ENCODE data around the gene NUDT21. TPM values are rescaled to one million over a fixed set of nuclear protein-coding genes. Genes with fewer than 3 reads are reported as not detected.
A peak's percentile ranks its signal among the peaks of the same experiment; 100 is the strongest.

NUDT21 gene
- total RNA-seq, 2 donors from 2014 or later: 43.5 to 52.3 TPM

DNA sequence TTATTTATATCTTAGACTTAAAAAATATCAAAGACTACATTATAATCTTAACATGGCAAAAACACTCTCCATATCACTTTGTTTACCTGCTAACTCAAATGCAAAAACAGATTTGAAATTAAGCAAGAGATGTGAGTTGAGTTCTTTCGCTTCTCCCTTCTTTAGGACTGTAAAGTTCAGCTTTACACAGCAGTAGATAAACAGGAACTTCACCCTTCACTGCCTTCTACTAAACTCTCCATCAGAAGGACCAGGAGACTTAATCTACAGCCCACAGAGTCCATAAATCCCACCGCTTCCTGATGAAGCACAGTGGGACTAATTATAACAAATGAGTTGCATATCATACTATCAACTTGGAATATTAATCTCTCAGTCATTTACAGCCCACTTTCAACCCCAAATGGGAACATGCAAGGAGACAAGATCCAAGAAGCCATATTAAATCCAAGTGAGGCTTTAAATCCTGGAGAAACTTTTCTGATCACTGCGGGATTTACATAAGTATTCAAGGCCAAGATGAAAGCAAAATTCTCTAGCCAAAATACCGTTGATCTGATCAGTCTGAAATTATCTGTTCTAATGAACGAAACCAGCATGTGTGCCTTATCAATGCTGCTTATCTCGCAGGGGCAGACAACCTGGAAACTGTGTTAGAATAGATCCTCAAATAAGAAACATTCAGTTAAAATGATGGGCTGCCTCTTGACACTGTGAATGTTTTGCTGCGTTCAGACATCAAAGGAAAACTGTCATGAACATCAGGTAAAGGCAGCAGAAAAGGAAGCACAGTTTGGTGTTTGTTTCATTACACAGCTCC, 27.3 kb downstream of the NUDT21 start:
- H3K27ac ChIP-seq: peak overlapping the region in 1 of 2 donors; percentile 93
- ATAC-seq (ENCODE audit: insufficient number of reproducible peaks, low FRiP score, low read depth): no peak
- H3K4me1 ChIP-seq (ENCODE audit: control insufficient read depth in 1 of 2, low read depth in 2 of 2): peaks cover 29 to 30% of the 10 kb centered on the region in 2 donors

DNA sequence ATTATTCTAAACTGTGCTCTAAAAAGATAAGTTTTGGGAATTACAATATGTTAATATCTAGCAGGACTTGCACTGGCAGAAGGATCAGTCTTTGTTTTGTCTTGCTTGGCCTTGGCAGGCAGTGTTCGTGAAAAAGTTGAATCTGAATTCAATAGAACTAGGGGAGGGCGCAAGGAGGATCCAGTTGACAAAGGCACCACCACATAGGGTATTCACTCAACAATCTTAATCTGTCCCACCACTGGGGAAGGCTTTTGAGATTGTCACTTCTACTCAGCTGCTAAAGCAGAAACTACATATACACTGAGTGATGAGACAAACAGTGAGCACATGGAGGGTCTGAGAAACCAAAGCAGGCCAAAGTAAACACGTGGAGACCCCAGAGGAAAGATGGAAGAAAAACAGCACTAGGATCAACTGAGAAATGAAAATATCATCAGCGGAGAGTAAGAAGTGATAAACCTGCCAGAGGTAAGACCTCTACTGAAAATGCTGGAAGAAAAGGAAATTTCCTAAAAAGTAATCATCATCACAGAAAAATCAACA, 28.2 kb downstream of the NUDT21 start:
- Histone ChIP-seq H3K4me1 (ENCODE audit: control insufficient read depth in 1 of 2, low read depth in 2 of 2) (peaks cover 29 to 30% of the 10 kb centered on the region in 2 donors), H3K4me3 (peak overlapping the region; percentile 98), H3K36me3 (no peaks in the 10 kb centered on the region), H3K27ac (no peak overlapping the region), H3K9me3 (no peaks in the 10 kb centered on the region), H3K27me3 (replicated peaks; ENCODE audit: insufficient read depth) (no peaks in the 10 kb centered on the region)
- no peak for ATAC-seq (ENCODE audit: insufficient number of reproducible peaks, low FRiP score, low read depth)
- TF ChIP-seq, protein P1, sequence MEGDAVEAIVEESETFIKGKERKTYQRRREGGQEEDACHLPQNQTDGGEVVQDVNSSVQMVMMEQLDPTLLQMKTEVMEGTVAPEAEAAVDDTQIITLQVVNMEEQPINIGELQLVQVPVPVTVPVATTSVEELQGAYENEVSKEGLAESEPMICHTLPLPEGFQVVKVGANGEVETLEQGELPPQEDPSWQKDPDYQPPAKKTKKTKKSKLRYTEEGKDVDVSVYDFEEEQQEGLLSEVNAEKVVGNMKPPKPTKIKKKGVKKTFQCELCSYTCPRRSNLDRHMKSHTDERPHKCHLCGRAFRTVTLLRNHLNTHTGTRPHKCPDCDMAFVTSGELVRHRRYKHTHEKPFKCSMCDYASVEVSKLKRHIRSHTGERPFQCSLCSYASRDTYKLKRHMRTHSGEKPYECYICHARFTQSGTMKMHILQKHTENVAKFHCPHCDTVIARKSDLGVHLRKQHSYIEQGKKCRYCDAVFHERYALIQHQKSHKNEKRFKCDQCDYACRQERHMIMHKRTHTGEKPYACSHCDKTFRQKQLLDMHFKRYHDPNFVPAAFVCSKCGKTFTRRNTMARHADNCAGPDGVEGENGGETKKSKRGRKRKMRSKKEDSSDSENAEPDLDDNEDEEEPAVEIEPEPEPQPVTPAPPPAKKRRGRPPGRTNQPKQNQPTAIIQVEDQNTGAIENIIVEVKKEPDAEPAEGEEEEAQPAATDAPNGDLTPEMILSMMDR (IDR thresholded peaks at IDR 0.05): no peak
- no peak for DNase-seq (ENCODE audit: low spot score)

More for the DNA sequence above, 27.3 kb downstream of the NUDT21 start:
- no peaks in the 10 kb centered on the region for H3K27me3 ChIP-seq (replicated peaks; ENCODE audit: insufficient read depth)
- peak overlapping the region; percentile 98 for H3K4me3 ChIP-seq
- no peak for DNase-seq (ENCODE audit: low spot score)
- H3K9me3 ChIP-seq: no peaks in the 10 kb centered on the region
- TF ChIP-seq, protein P1 (IDR thresholded peaks at IDR 0.05): no peak
- H3K36me3 ChIP-seq: no peaks in the 10 kb centered on the region

DNA sequence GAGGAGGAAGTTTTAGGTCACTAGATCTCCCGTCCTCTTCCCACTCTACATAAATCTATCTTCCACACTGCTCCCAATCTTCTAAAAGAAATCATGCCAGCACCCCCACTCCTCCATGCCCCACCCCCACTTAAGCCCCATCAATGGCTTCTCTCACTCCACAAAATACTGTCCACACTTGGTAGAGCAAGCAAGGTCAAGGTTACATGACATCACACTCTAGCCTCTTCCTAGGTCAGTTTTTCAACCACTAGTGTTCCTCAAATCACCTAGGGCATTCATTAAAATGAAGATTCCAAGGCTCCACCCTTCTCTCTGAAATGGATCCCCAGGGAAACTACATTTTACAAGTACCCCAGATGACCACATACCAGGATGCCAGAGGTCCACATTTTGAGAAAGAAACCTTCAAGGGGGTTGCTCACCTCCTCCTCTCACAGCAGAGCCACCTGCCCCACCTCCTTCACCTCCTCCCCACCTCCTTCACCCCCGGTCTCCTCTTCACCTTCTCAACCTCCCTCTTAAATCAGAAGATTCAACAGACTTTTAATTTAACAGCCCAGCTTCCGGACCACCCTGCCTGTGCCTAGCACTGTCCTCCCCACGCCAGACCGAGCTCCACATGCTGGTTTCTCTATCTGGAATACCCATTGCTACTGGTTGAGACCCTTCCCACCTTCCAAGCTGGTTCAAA, 29.0 kb downstream of the NUDT21 start:
- Histone ChIP-seq H3K27me3 (replicated peaks; ENCODE audit: insufficient read depth) (no peaks in the 10 kb centered on the region), H3K4me1 (ENCODE audit: control insufficient read depth in 1 of 2, low read depth in 2 of 2) (peaks cover 29 to 30% of the 10 kb centered on the region in 2 donors), H3K36me3 (no peaks in the 10 kb centered on the region), H3K9me3 (no peaks in the 10 kb centered on the region), H3K4me3 (no peak overlapping the region), H3K27ac (no peak overlapping the region)
- TF ChIP-seq, protein P1 (IDR thresholded peaks at IDR 0.05): no peak
- no peak for DNase-seq (ENCODE audit: low spot score)
- ATAC-seq (ENCODE audit: insufficient number of reproducible peaks, low FRiP score, low read depth): no peak

DNA sequence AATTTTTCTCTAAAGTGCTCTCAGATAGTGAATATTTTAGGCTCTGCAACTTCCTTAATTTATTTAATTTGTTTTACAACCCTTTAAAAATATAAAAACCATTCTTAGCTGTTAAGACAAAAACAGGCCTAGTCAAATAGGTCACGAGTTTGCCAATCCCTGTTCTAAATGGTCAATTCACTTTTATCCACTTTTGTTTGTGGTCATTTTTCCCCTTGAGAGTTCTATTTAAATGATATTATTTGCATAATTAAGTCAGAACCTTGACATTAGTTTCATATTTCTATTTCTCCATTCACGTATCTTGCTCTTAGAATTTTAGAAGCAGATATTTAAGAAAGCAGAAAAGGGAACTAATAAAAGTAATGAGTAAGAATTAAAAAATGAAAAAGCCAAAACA, 29.8 kb downstream of the NUDT21 start:
- Histone ChIP-seq H3K27ac (no peak overlapping the region), H3K4me3 (no peak overlapping the region), H3K9me3 (no peaks in the 10 kb centered on the region), H3K36me3 (no peaks in the 10 kb centered on the region), H3K4me1 (ENCODE audit: control insufficient read depth in 1 of 2, low read depth in 2 of 2) (peaks cover 30 to 32% of the 10 kb centered on the region in 2 donors), H3K27me3 (replicated peaks; ENCODE audit: insufficient read depth) (no peaks in the 10 kb centered on the region)
- DNase-seq (ENCODE audit: low spot score) (no peak), ATAC-seq (ENCODE audit: insufficient number of reproducible peaks, low FRiP score, low read depth) (no peak)
- TF ChIP-seq, protein P1 (IDR thresholded peaks at IDR 0.05): no peak

DNA sequence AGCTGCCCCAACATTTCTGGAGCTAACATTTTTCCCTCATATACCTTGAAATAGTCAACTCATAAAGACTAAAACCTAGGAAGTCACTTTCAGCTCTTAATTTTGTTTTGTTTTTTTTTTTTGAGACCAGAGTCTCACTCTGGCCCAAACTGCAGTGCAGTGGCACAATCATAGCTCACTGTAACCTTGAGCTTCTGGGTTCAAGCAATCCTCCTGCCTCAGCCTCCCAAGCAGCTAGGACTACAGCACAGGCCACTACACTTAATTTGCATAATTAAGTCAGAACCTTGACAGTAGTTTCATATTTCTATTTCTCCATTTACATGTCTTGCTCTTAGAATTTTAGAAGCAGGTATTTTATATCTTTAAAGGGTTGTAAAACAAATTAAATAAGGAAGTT, 30.5 kb downstream of the NUDT21 start:
- TF ChIP-seq, protein P1 (IDR thresholded peaks at IDR 0.05): no peak

More for the DNA sequence above, 30.5 kb downstream of the NUDT21 start:
- DNase-seq (ENCODE audit: low spot score): no peak
- Histone ChIP-seq H3K4me1 (ENCODE audit: control insufficient read depth in 1 of 2, low read depth in 2 of 2) (peaks cover 35 to 37% of the 10 kb centered on the region in 2 donors), H3K4me3 (no peak overlapping the region), H3K9me3 (no peaks in the 10 kb centered on the region), H3K27me3 (replicated peaks; ENCODE audit: insufficient read depth) (no peaks in the 10 kb centered on the region), H3K27ac (no peak overlapping the region), H3K36me3 (no peaks in the 10 kb centered on the region)
- no peak for ATAC-seq (ENCODE audit: insufficient number of reproducible peaks, low FRiP score, low read depth)

Measured in thoracic aorta (tissue), 2 donors.